Hepatocyte (in vitro differentiated cells): ENCODE data around the gene COQ8B. TPM values are rescaled to one million over a fixed set of nuclear protein-coding genes. Genes with fewer than 3 reads are reported as not detected.
"Not testable (repeated sequence)": the region's sequence is repeated elsewhere in the genome, so short reads cannot be mapped to it uniquely, and the experiment has no call there.

Experiments
- DNase-seq: peaks from one replicate; pipeline ENCODE4 v3.0.0-alpha.2; 2016; ENCODE audit warnings: low spot score
- H2AFZ ChIP-seq: fragments of 200-600 bp; sonication (generic); 2 replicates; pipeline ENCODE4 v1.6.0; 2016; ENCODE audit warnings: antibody characterized with exemption, mild to moderate bottlenecking
- H3K27ac ChIP-seq: fragments of 200-600 bp; sonication (generic); 2 replicates; pipeline ENCODE4 v1.5.1; 2016; ENCODE audit warnings: mild to moderate bottlenecking
- H3K27me3 ChIP-seq: fragments of 200-600 bp; sonication (generic); 2 replicates; pipeline ENCODE4 v1.6.1; 2016
- H3K36me3 ChIP-seq: fragments of 200-600 bp; sonication (generic); replicated peaks from 2 replicates; pipeline ENCODE4 v1.5.1; 2016; ENCODE audit warnings: low read depth; ENCODE audit not compliant: insufficient read depth
- H3K4me1 ChIP-seq: fragments of 200-600 bp; sonication (generic); 2 replicates; pipeline ENCODE4 v1.5.1; 2016; ENCODE audit warnings: mild to moderate bottlenecking, moderate library complexity; ENCODE audit not compliant: insufficient read depth
- H3K4me2 ChIP-seq: fragments of 200-600 bp; sonication (generic); 2 replicates; pipeline ENCODE4 v1.6.0; 2016
- H3K4me3 ChIP-seq: fragments of 200-600 bp; sonication (generic); 2 replicates; pipeline ENCODE4 v1.5.1; 2016; ENCODE audit warnings: mild to moderate bottlenecking
- H3K79me2 ChIP-seq: fragments of 200-600 bp; sonication (generic); 2 replicates; pipeline ENCODE4 v1.6.0; 2017; ENCODE audit warnings: mild to moderate bottlenecking
- H3K9me2 ChIP-seq: fragments of 200-600 bp; sonication (generic); replicated peaks from 2 replicates; pipeline ENCODE4 v1.6.0; 2017; ENCODE audit warnings: mild to moderate bottlenecking; ENCODE audit not compliant: insufficient read depth
- H3K9me3 ChIP-seq: fragments of 200-600 bp; sonication (generic); 2 replicates; pipeline ENCODE4 v1.5.1; 2016; ENCODE audit warnings: low read depth, mild to moderate bottlenecking
- H4K20me1 ChIP-seq: fragments of 200-600 bp; sonication (generic); 2 replicates; pipeline ENCODE4 v1.6.0; 2016; ENCODE audit warnings: mild to moderate bottlenecking; ENCODE audit not compliant: insufficient read depth, poor library complexity, severe bottlenecking
- CTCF ChIP-seq: fragments of 200-600 bp; sonication (generic); IDR thresholded peaks from 2 replicates; pipeline ENCODE4 v1.5.1; 2016; ENCODE audit warnings: antibody characterized with exemption, mild to moderate bottlenecking; ENCODE audit not compliant: poor library complexity
- EZH2 ChIP-seq: fragments of 200-600 bp; sonication (generic); IDR thresholded peaks from 2 replicates; pipeline ENCODE4 v1.6.1; 2016; ENCODE audit warnings: antibody characterized with exemption, mild to moderate bottlenecking, borderline replicate concordance
- EZH2phosphoT487 ChIP-seq: fragments of 200-600 bp; sonication (generic); IDR thresholded peaks from one replicate; pipeline ENCODE4 v1.6.1; 2018; ENCODE audit warnings: antibody characterized with exemption, mild to moderate bottlenecking, low read depth, moderate library complexity; ENCODE audit not compliant: unreplicated experiment, severe bottlenecking
- WGBS: methylation state at CpG from one replicate; pipeline ENCODE4 v1.1.6; 2016; ENCODE audit warnings: low lambda C conversion rate; ENCODE audit errors: missing lambda C conversion rate; 5-methylcytosine and 5-hydroxymethylcytosine counted together
- polyA plus RNA-seq: library from polyadenylated mRNA; unstranded; fragments of >200 nt; fragmentation: Nextera tagmentation; extraction: Ambion mirVana; gene quantifications from 2 replicates; pipeline ENCODE4 v1.2.1, GENCODE V29; 2016
- total RNA-seq: library from RNA; depleted of rRNA; stranded (reverse); fragments of >200 nt; gene quantifications from 2 replicates; pipeline ENCODE4 v1.2.3, GENCODE V29; 2014

COQ8B gene
- total and polyA plus RNA-seq, 2 experiments from 2014 or later: 40.2 to 49.2 TPM

- Histone ChIP-seq H3K27me3 (no peaks in the 10 kb centered on the region), H3K4me2 (no peak overlapping the region), H3K79me2 (no peaks in the 10 kb centered on the region), H3K4me1 (peaks cover 3% of the 10 kb centered on the region), H3K9me3 (no peaks in the 10 kb centered on the region), H3K27ac (no peak overlapping the region), H3K9me2 (no peaks in the 10 kb centered on the region), H3K36me3 (no peaks in the 10 kb centered on the region), H2AFZ (no peak overlapping the region), H3K4me3 (no peak overlapping the region), H4K20me1 (no peaks in the 10 kb centered on the region)
- no peak for TF ChIP-seq CTCF
- no peak for TF ChIP-seq EZH2
- no peak for TF ChIP-seq EZH2phosphoT487
- no peak for DNase-seq
- 92% methylated on average over 1 of the region's 1 CpG for WGBS
Measured at GRCh38 chr19:40661616-40662015, 55.1 kb downstream of the COQ8B start.

GRCh38 chr19:40659566-40659965 lies 57.1 kb downstream of the COQ8B start:
- no peak overlapping the region for H3K27ac ChIP-seq

GRCh38 chr19:40659116-40659515 lies 57.6 kb downstream of the COQ8B start:
- no peaks in the 10 kb centered on the region for H4K20me1 ChIP-seq
- no peak overlapping the region for H3K27ac ChIP-seq
- no peaks in the 10 kb centered on the region for H3K36me3 ChIP-seq
- no peak overlapping the region for H2AFZ ChIP-seq
- no peaks in the 10 kb centered on the region for H3K9me2 ChIP-seq
- no peaks in the 10 kb centered on the region for H3K9me3 ChIP-seq
- no peak for DNase-seq
- H3K27me3 ChIP-seq: no peaks in the 10 kb centered on the region
- TF ChIP-seq EZH2 (no peak), CTCF (no peak), EZH2phosphoT487 (no peak)
- H3K4me2 ChIP-seq: no peak overlapping the region
- H3K4me3 ChIP-seq: no peak overlapping the region
- WGBS: 88% methylated on average over 5 of the region's 5 CpGs
- no peaks in the 10 kb centered on the region for H3K79me2 ChIP-seq
- peaks cover 3% of the 10 kb centered on the region for H3K4me1 ChIP-seq

More at GRCh38 chr19:40659566-40659965, 57.1 kb downstream of the COQ8B start:
- WGBS: 87% methylated on average over 11 of the region's 11 CpGs
- no peaks in the 10 kb centered on the region for H4K20me1 ChIP-seq
- no peaks in the 10 kb centered on the region for H3K9me2 ChIP-seq
- no peaks in the 10 kb centered on the region for H3K27me3 ChIP-seq
- H3K4me3 ChIP-seq: no peak overlapping the region
- TF ChIP-seq EZH2phosphoT487: no peak
- no peaks in the 10 kb centered on the region for H3K79me2 ChIP-seq
- H3K9me3 ChIP-seq: no peaks in the 10 kb centered on the region
- H3K4me1 ChIP-seq: peaks cover 3% of the 10 kb centered on the region
- H3K36me3 ChIP-seq: no peaks in the 10 kb centered on the region
- DNase-seq: no peak
- no peak overlapping the region for H2AFZ ChIP-seq
- no peak overlapping the region for H3K4me2 ChIP-seq

- no peaks in the 10 kb centered on the region for H3K9me2 ChIP-seq
- no peaks in the 10 kb centered on the region for H3K4me1 ChIP-seq
- no peaks in the 10 kb centered on the region for H3K9me3 ChIP-seq
- TF ChIP-seq EZH2 (no peak), EZH2phosphoT487 (no peak), CTCF (no peak)
- no peaks in the 10 kb centered on the region for H4K20me1 ChIP-seq
- H3K36me3 ChIP-seq: no peaks in the 10 kb centered on the region
- 90% methylated on average over 8 of the region's 8 CpGs for WGBS
- H3K79me2 ChIP-seq: no peaks in the 10 kb centered on the region
- H3K4me3 ChIP-seq: no peak overlapping the region
- H3K27ac ChIP-seq: no peak overlapping the region
- no peak for DNase-seq
- H3K27me3 ChIP-seq: no peaks in the 10 kb centered on the region
- H2AFZ ChIP-seq: no peak overlapping the region
- no peak overlapping the region for H3K4me2 ChIP-seq
Measured at GRCh38 chr19:40658031-40658430, 58.7 kb downstream of the COQ8B start.

GRCh38 chr19:40655684-40656083 lies 61.0 kb downstream of the COQ8B start:
- H3K27ac ChIP-seq, H3K4me1 ChIP-seq, H3K36me3 ChIP-seq, DNase-seq, H3K79me2 ChIP-seq, H2AFZ ChIP-seq, H3K4me3 ChIP-seq, H3K9me3 ChIP-seq, H4K20me1 ChIP-seq, H3K9me2 ChIP-seq, H3K27me3 ChIP-seq, H3K4me2 ChIP-seq: not testable (repeated sequence)
- WGBS: 91% methylated on average over 7 of the region's 7 CpGs

- H3K4me2 ChIP-seq, H3K4me3 ChIP-seq, H2AFZ ChIP-seq, H3K27me3 ChIP-seq, H3K4me1 ChIP-seq, DNase-seq, H3K9me2 ChIP-seq, H3K36me3 ChIP-seq, H3K9me3 ChIP-seq, H3K79me2 ChIP-seq, H4K20me1 ChIP-seq: not testable (repeated sequence)
- WGBS: 89% methylated on average over 11 of the region's 11 CpGs
- H3K27ac ChIP-seq: peak overlapping the region; percentile 68
Measured at GRCh38 chr19:40652303-40652702, 64.4 kb downstream of the COQ8B start.
